ENCODE data around the gene MACF1.

MACF1 gene

GRCh38 chr1:39213511-39214002 is 9.1 kb downstream of the MACF1 start:
- no peak for DNase-seq (ENCODE audit: low read depth)

DNA sequence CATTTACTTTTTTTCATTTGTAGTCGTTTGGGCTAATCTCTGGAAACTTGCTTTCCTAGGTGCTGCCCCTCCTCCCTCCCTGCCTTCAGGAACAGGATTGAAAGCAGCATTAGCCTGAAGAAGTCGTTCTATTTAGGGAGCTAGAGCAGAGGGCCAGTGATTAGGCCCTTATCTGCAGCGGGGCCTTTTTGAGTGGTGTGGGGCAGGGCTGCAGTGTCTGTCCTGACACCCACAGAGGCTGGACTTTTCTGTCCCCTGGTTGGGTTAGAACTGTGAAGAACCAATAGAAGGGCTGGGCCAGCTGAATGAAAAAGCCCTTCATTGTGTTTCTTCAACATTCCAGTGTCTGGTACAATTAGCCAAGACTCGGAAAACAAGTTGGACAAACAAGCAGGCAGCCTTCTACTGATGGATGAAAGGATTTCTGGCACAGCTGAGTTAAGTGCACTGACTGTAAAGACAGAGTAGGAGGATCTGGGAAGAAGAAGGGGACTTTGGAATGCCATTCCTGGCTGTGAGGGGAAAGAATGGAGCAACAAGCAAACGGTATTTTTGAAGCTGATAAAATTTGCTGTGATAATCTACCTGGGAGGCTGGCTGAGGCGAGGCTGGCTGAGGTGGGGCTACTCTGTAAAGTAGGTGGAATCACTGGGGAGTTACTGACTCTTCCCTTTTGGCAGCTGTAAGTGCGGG is 9.7 kb downstream of the MACF1 start:
- no peak for DNase-seq (ENCODE audit: low read depth)

GRCh38 chr1:39214714-39214997 is 10.2 kb downstream of the MACF1 start:
- DNase-seq (ENCODE audit: low read depth): no peak

DNA sequence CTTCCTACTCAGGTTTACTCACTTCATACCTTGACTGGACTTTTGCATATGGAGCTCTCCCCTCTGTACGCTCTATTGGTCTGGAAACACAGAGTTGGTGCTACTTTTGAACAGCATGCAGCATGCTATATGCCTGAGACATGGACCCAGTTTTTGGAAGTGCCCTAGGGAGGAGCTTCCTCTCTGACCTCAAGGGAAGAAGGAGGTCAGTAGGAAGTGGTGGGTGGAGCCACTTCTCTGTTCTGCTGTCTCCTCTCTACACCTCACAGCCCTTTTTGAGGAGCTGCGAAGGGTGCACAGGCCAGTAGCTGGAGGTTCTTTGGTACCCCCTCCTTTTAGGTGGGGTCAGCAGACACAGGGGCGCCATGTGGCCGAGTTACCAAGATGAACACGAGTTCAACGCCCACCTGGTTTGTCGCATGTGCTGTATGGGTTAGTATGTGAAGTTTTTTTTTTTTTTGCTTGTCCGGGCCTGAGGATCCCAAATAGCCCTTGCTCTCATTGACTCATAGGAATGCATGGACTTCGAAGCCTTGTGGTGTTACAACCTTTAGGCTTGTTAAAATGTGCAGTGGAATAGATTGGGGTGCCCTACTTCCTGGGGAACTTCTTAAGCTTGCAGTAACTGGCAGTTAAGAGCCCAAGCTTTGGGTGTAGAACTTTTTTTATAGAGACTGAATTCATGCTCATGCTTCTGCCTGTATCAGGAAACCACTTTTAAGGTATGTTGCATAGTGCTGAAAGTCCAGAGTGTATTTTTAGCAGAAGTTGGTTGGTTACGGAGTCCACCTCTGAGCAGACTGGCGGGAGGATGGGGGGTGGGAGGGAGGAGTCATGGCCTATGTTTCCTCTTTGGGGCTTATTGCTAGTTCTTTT is 10.7 kb downstream of the MACF1 start:
- peak; percentile 21 for DNase-seq (ENCODE audit: low read depth)

GRCh38 chr1:39216771-39217170 is 12.3 kb downstream of the MACF1 start:
- DNase-seq (ENCODE audit: low read depth): no peak

DNA sequence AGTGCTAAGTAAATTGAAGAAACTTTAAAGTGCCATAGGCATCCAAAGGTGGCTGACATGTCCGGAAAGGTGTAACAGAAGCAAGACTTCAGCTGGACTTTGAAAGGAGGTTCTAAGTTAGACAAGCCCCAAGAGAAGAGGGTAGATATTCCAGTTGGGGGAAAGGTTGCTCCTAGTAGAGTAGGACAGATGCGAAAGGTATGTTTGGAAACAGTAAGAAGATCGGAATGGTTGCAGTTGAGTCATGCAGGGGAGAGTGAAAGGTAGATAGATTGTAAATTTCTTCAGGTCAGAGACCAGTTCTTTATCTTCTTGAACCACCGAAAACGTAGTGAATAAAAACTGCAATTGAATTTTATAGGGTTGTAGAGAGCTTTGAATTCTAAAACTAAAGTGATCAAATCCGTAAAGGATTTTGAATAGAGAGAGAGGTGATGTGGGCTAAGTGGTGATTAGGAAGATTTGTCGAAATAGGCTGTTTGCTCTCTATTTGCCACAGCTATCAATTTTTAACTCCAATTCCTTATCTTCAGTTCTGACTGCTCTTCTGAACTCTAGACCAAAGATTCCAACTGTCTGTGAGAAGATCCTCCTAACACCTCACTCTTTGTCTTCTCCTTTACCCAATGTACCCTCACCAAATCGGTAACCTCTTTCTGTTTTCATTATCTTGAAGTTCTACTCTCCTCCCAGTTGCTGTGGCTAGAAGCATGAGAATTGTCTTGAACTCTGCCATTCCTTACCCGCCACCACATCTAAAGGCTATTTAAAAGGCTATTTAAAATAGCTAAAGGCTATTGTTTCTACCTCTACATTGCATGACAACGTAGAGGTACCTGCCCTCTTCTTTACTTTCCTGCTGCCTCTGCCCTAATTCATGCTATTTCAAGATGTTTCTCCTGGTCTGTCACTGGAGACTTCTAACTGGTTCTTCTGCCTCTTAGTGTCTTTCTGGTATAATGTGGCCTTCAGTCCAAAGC is 16.7 kb downstream of the MACF1 start:
- DNase-seq (ENCODE audit: low read depth): no peak

- DNase-seq (ENCODE audit: low read depth): no peak
These were observed 19.9 kb downstream of the MACF1 start for GRCh38 chr1:39224295-39224829.

GRCh38 chr1:39226836-39227235 is 22.3 kb downstream of the MACF1 start:
- DNase-seq (ENCODE audit: low read depth): no peak

- DNase-seq (ENCODE audit: low read depth): no peak
These were observed 23.8 kb downstream of the MACF1 start for GRCh38 chr1:39228252-39228651.

GRCh38 chr1:39229504-39229903 is 25.0 kb downstream of the MACF1 start:
- no peak for DNase-seq (ENCODE audit: low read depth)

- no peak for DNase-seq (ENCODE audit: low read depth)
These were observed 26.0 kb downstream of the MACF1 start for GRCh38 chr1:39230261-39231190.

GRCh38 chr1:39236971-39237370 is 32.5 kb downstream of the MACF1 start:
- no peak for DNase-seq (ENCODE audit: low read depth)

DNA sequence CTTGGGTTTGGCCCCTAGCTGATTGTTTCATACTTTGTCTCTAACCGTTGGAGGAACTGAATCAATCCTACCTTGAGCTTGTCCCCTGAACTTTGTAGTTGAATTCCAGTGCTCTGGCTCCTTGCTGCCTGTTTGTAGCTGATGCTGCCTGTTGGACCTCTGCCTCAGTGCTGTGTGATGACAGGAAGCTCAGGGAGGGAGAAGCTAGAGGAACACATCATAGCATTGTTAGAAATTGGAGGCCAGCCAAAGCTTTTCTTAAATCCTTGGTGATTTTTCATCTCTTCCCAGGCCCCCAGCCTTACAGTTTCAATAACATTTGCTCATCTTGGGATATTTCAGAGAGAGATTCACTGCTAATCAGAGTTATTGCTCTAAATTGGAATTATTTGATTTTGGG is 34.0 kb downstream of the MACF1 start:
- no peak for DNase-seq (ENCODE audit: low read depth)

DNA sequence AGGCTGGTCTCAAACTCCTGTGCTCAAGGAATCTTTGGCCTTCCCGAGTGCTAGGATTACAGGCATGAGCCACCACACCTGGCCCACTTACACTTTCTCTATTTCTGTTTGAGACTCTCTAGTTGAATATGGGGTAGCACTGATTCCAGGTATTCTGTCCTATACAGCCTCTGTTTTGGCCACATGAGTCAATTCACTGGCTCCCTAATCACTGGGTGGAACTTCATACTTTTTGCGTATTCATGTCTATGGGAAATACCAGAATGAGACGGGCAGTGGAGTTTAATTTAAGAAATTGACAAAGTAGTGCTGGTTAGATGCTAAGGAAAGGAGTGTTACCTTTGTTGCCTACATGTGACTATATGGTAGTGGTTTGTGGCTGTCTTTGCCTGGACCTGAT is 35.5 kb downstream of the MACF1 start:
- DNase-seq (ENCODE audit: low read depth): no peak

GRCh38 chr1:39243302-39243701 is 38.8 kb downstream of the MACF1 start:
- no peak for DNase-seq (ENCODE audit: low read depth)

- no peak for DNase-seq (ENCODE audit: low read depth)
These were observed 46.2 kb downstream of the MACF1 start for GRCh38 chr1:39250460-39251240.

DNA sequence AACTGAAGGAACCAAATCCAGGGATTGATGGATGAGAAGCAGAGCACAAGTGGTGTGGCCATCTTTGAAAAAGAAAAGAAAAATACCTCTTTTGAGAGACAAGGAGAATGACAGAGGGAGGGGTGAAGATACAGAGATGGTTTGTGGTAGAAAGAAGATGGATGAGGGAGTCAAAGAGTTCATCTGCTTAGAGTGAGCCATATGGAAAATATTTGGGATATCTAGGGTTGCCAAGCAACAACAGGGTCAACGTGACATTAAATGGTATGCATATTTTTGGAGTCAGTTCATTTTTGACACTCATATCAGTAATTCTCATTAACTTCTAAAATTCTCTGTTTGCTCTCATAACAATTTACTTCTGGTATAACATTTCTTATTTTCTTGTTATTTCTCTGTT is 50.7 kb downstream of the MACF1 start:
- no peak for DNase-seq (ENCODE audit: low read depth)

DNA sequence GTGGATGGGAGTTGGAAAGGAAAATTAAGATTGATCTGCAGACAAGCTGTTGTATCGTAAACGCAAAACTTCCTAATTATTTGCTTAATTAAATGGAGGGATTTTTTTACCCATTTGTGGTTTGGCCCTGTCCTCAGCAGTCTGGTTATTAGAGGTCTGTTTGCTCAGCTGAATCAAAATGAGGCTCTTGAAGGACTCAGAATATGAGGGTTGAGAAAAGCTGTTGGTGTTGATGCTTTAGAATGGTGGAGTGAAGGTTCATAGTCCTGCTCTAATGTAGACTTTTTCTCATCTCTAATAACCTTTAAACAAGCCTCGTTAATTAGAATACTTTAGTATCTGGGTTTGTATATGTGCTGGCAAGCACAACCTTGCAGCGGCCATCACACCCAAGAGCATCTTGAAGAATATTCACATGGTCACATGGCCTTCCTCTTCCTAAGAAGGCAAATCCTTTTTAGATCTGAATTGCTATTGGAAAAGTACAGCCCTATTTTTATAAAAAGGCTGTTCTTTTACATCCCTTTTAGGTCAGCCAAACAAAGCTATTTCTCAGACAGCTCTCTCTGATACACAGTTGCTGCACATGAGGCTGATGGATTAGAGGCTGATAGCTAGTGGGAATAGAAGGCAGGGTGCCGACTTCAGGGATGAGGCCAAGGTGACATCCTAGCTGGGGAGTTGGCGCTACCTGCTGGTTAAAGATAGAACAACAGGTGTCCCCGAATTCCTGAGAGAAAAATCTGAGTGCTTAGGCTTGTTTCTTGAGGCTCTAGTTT is 53.8 kb downstream of the MACF1 start:
- peak; percentile 61 for DNase-seq (ENCODE audit: low read depth)

GRCh38 chr1:39258925-39259244 is 54.4 kb downstream of the MACF1 start:
- no peak for DNase-seq (ENCODE audit: low read depth)
